ENCODE results near the gene INA. TPM values are rescaled to one million over a fixed set of nuclear protein-coding genes. Genes with fewer than 3 reads are reported as not detected.
"Not testable (repeated sequence)": the region's sequence is repeated elsewhere in the genome, so short reads cannot be mapped to it uniquely, and the experiment has no call there.

Gene INA
- total and polyA plus RNA-seq, 2 experiments from 2014 or later, result 1.3 to 1.8 TPM

- TF ChIP-seq, protein P1, sequence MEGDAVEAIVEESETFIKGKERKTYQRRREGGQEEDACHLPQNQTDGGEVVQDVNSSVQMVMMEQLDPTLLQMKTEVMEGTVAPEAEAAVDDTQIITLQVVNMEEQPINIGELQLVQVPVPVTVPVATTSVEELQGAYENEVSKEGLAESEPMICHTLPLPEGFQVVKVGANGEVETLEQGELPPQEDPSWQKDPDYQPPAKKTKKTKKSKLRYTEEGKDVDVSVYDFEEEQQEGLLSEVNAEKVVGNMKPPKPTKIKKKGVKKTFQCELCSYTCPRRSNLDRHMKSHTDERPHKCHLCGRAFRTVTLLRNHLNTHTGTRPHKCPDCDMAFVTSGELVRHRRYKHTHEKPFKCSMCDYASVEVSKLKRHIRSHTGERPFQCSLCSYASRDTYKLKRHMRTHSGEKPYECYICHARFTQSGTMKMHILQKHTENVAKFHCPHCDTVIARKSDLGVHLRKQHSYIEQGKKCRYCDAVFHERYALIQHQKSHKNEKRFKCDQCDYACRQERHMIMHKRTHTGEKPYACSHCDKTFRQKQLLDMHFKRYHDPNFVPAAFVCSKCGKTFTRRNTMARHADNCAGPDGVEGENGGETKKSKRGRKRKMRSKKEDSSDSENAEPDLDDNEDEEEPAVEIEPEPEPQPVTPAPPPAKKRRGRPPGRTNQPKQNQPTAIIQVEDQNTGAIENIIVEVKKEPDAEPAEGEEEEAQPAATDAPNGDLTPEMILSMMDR (IDR thresholded peaks at IDR 0.05; ENCODE audit: low read depth, low read length), result no peak
- no peak overlapping the region for H3K27ac ChIP-seq
- H3K36me3 ChIP-seq, result no peaks in the 10 kb centered on the region
- H3K4me3 ChIP-seq, result no peak overlapping the region
- no peaks in the 10 kb centered on the region for H3K9me3 ChIP-seq (ENCODE audit: low read depth)
- peaks cover 11% of the 10 kb centered on the region for H3K4me1 ChIP-seq (ENCODE audit: low read depth)
- H3K27me3 ChIP-seq, result no peaks in the 10 kb centered on the region
- no peak for DNase-seq (ENCODE audit: low read depth in 1 of 2, low spot score in 1 of 2)
Measured at GRCh38 chr10:103235775-103236174, 41.2 kb upstream of the INA start.

GRCh38 chr10:103238506-103239252 is 38.3 kb upstream of the INA start:
- Histone ChIP-seq H3K27ac (no peak overlapping the region), H3K4me3 (no peak overlapping the region), H3K27me3 (no peaks in the 10 kb centered on the region), H3K36me3 (no peaks in the 10 kb centered on the region), H3K4me1 (ENCODE audit: low read depth) (no peaks in the 10 kb centered on the region), H3K9me3 (ENCODE audit: low read depth) (no peaks in the 10 kb centered on the region)
- TF ChIP-seq, protein P1 (IDR thresholded peaks at IDR 0.05; ENCODE audit: low read depth, low read length), result peak; percentile 69
- DNase-seq (ENCODE audit: low read depth in 1 of 2, low spot score in 1 of 2), result peak; percentile 42 to 83

GRCh38 chr10:103241262-103242011 is 35.5 kb upstream of the INA start:
- H3K27me3 ChIP-seq, result no peaks in the 10 kb centered on the region
- H3K4me3 ChIP-seq, result no peak overlapping the region
- H3K9me3 ChIP-seq (ENCODE audit: low read depth), result no peaks in the 10 kb centered on the region
- DNase-seq (ENCODE audit: low read depth in 1 of 2, low spot score in 1 of 2), result peak in 1 of 2 donors; percentile 37
- no peaks in the 10 kb centered on the region for H3K36me3 ChIP-seq
- H3K4me1 ChIP-seq (ENCODE audit: low read depth), result no peaks in the 10 kb centered on the region
- TF ChIP-seq, protein P1 (IDR thresholded peaks at IDR 0.05; ENCODE audit: low read depth, low read length), result no peak
- H3K27ac ChIP-seq, result no peak overlapping the region

GRCh38 chr10:103244666-103245271 is 32.2 kb upstream of the INA start:
- no peaks in the 10 kb centered on the region for H3K9me3 ChIP-seq (ENCODE audit: low read depth)
- DNase-seq (ENCODE audit: low read depth in 1 of 2, low spot score in 1 of 2), result peak; percentile 80 to 90

DNA sequence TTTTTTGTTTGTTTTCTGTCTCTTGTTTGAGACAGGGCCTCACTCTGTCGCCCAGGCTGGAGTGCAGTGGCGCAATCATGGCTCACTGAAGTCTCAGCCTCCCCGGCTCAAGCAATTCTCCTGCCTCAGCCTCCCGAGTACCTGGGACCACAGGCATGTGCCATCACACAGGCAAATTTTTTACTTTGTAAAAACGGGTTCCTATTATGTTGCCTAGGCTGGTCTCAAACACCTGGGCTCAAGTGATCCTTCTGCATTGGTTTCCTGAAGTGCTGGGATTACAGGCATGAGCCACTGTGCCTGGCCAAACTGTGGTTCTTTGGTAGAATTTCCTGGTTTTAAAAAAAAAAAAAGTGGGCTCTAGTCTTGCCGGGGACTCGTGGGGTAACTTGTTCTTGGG is 31.4 kb upstream of the INA start, which contains the start of gene RPEL1:
Gene RPEL1, plus strand, starts transcription at position 301 of the 400 bp plus-strand sequence. CDS start 110 bp downstream, outside the sequence.
- H3K4me1 ChIP-seq (ENCODE audit: low read depth); H3K4me3 ChIP-seq; H3K9me3 ChIP-seq (ENCODE audit: low read depth); DNase-seq (ENCODE audit: low read depth in 1 of 2, low spot score in 1 of 2); H3K27me3 ChIP-seq; H3K36me3 ChIP-seq; H3K27ac ChIP-seq: not testable (repeated sequence)

More at GRCh38 chr10:103244666-103245271, 32.2 kb upstream of the INA start:
- no peak overlapping the region for H3K27ac ChIP-seq
- H3K4me1 ChIP-seq (ENCODE audit: low read depth), result no peaks in the 10 kb centered on the region
- H3K36me3 ChIP-seq, result no peaks in the 10 kb centered on the region
- no peak overlapping the region for H3K4me3 ChIP-seq
- H3K27me3 ChIP-seq, result no peaks in the 10 kb centered on the region
- TF ChIP-seq, protein P1 (IDR thresholded peaks at IDR 0.05; ENCODE audit: low read depth, low read length), result peak; percentile 94

Data from cardiac muscle cell (in vitro differentiated cells and primary cell).